Gastrocnemius medialis (tissue), 4 donors: ENCODE data around the gene PHKA2. TPM values are rescaled to one million over a fixed set of nuclear protein-coding genes. Genes with fewer than 3 reads are reported as not detected.

Source experiments
- ATAC-seq, 2 donors: fragments of 150-250 bp; one replicate each; pipeline ENCODE4 v1.9.1; 2016
- DNase-seq, 2 donors: peaks; one replicate each; pipeline ENCODE4 v3.0.0-alpha.2; 2019
- H3K27ac ChIP-seq, 4 donors: fragments of 200-600 bp; sonication (generic); 1 replicate in 1 of 4; 2 replicates in 3 of 4; pipeline ENCODE4 v1.5.1; 2016 to 2018; ENCODE audit warnings: mild to moderate bottlenecking in 2 of 4, moderate library complexity in 1 of 4
- H3K27me3 ChIP-seq, 3 donors: fragments of 200-600 bp; sonication (generic) in 2 of 3; 1 replicate in 1 of 3; 2 replicates in 2 of 3; pipeline versions ENCODE4 v1.5.1 to v1.6.0; 2016 to 2019; ENCODE audit warnings: mild to moderate bottlenecking in 1 of 3, moderate library complexity in 1 of 3
- H3K36me3 ChIP-seq, 2 donors: fragments of 200-600 bp; sonication (generic) in 1 of 2; one replicate each; pipeline ENCODE4 v1.5.1; 2017 to 2018
- H3K4me1 ChIP-seq, 2 donors: fragments of 200-600 bp; sonication (generic) in 1 of 2; one replicate each; pipeline ENCODE4 v1.5.1; 2016 to 2017; ENCODE audit warnings: mild to moderate bottlenecking in 2 of 2
- H3K4me3 ChIP-seq, 4 donors: fragments of 200-600 bp; sonication (generic) in 3 of 4; 1 replicate in 1 of 4; 2 replicates in 3 of 4; pipeline ENCODE4 v1.5.1; 2016 to 2019; ENCODE audit warnings: mild to moderate bottlenecking in 2 of 4
- H3K9me3 ChIP-seq, 3 donors: fragments of 200-600 bp; sonication (generic) in 2 of 3; 1 replicate in 1 of 3; 2 replicates in 2 of 3; pipeline ENCODE4 v1.5.1; 2016 to 2019
- CTCF ChIP-seq, 5 experiments: fragments of 450-650 bp in 3 of 5; fragments of 200-600 bp in 2 of 5; sonication (generic) in 2 of 5; IDR thresholded peaks in 4 of 5; conservative IDR thresholded peaks in 1 of 5; 1 replicate in 4 of 5; 2 replicates in 1 of 5; pipeline ENCODE4 v1.5.1; 2016 to 2019; ENCODE audit warnings: antibody characterized with exemption in 5 of 5, mild to moderate bottlenecking in 3 of 5, moderate library complexity in 3 of 5
- POLR2A ChIP-seq, 2 donors: fragments of 450-650 bp; IDR thresholded peaks; one replicate each; pipeline ENCODE4 v1.6.1; 2017; ENCODE audit warnings: antibody characterized with exemption in 2 of 2, mild to moderate bottlenecking in 2 of 2, moderate library complexity in 2 of 2
- in situ Hi-C, 4 donors: fragments of 200-750 bp; cut with MboI; loops; one replicate each; pipeline versions ENCODE4 v1.15.0 to v1.8.0; 2017; ENCODE audit warnings: low sequenced_read_pairs in 4 of 4
- intact Hi-C: fragments of 100-400 bp; cut with DNase I; formaldehyde crosslinking; loops from one replicate; pipeline ENCODE4 v1.15.1; 2023; ENCODE audit warnings: low total_unique reads
- total RNA-seq, 4 donors: library from RNA; depleted of rRNA; stranded (reverse); fragments of >200 nt; gene quantifications; one replicate each; pipeline versions ENCODE4 v1.1.0 to v1.2.3, GENCODE V29; 2016

PHKA2 gene
- total RNA-seq, 4 donors from 2014 or later: 4.6 to 20.6 (median 11.0) TPM

- peaks cover 0 to 4% of the 10 kb centered on the region in 2 donors for H3K4me1 ChIP-seq
- no peak for ATAC-seq
- in situ Hi-C loops: no loop called here
- no peak for DNase-seq
- no peaks in the 10 kb centered on the region for H3K36me3 ChIP-seq
- H3K9me3 ChIP-seq: no peaks in the 10 kb centered on the region
- H3K4me3 ChIP-seq: no peak overlapping the region
- intact Hi-C loops: no loop called here
- H3K27me3 ChIP-seq: no peaks in the 10 kb centered on the region
- H3K27ac ChIP-seq: peak overlapping the region in 1 of 4 donors; percentile 31
- TF ChIP-seq POLR2A (IDR thresholded peaks at IDR 0.05) (no peak), CTCF (IDR thresholded peaks at IDR 0.05 in 4 of 5, conservative IDR thresholded peaks at IDR 0.05 in 1 of 5) (no peak)
Observed at GRCh38 chrX:18964901-18965300, 19.0 kb downstream of the PHKA2 start.

- in situ Hi-C loops: no loop called here
- Histone ChIP-seq H3K36me3 (no peaks in the 10 kb centered on the region), H3K27me3 (no peaks in the 10 kb centered on the region), H3K4me3 (no peak overlapping the region), H3K27ac (no peak overlapping the region), H3K9me3 (no peaks in the 10 kb centered on the region), H3K4me1 (no peaks in the 10 kb centered on the region)
- no peak for ATAC-seq
- intact Hi-C loops: no loop called here
- TF ChIP-seq CTCF (IDR thresholded peaks at IDR 0.05 in 4 of 5, conservative IDR thresholded peaks at IDR 0.05 in 1 of 5): no peak
- no peak for TF ChIP-seq POLR2A (IDR thresholded peaks at IDR 0.05)
- no peak for DNase-seq
Observed at GRCh38 chrX:18964026-18964425, 19.9 kb downstream of the PHKA2 start.

- H3K27ac ChIP-seq: peak overlapping the region in 2 of 4 donors; percentile 54 to 61
- TF ChIP-seq POLR2A (IDR thresholded peaks at IDR 0.05): no peak
- no peak for TF ChIP-seq CTCF (IDR thresholded peaks at IDR 0.05 in 4 of 5, conservative IDR thresholded peaks at IDR 0.05 in 1 of 5)
- no peaks in the 10 kb centered on the region for H3K36me3 ChIP-seq
- H3K4me3 ChIP-seq: no peak overlapping the region
- no peaks in the 10 kb centered on the region for H3K9me3 ChIP-seq
- ATAC-seq (no peak), DNase-seq (no peak)
- intact Hi-C loops (no loop called here), in situ Hi-C loops (no loop called here)
- H3K4me1 ChIP-seq: no peaks in the 10 kb centered on the region
- no peaks in the 10 kb centered on the region for H3K27me3 ChIP-seq
Observed at GRCh38 chrX:18962329-18962728, 21.6 kb downstream of the PHKA2 start.

GRCh38 chrX:18961686-18962085 is 22.2 kb downstream of the PHKA2 start:
- TF ChIP-seq CTCF (IDR thresholded peaks at IDR 0.05 in 4 of 5, conservative IDR thresholded peaks at IDR 0.05 in 1 of 5): no peak
- no peak for TF ChIP-seq POLR2A (IDR thresholded peaks at IDR 0.05)
- Histone ChIP-seq H3K9me3 (no peaks in the 10 kb centered on the region), H3K4me3 (no peak overlapping the region), H3K27me3 (no peaks in the 10 kb centered on the region), H3K36me3 (no peaks in the 10 kb centered on the region), H3K27ac (peak overlapping the region in 1 of 4 donors; percentile 42), H3K4me1 (no peaks in the 10 kb centered on the region)
- ATAC-seq (no peak), DNase-seq (no peak)
- in situ Hi-C loops (no loop called here), intact Hi-C loops (no loop called here)
